AG04450 (cell line): ENCODE measurements around the gene USP10. TPM values are rescaled to one million over a fixed set of nuclear protein-coding genes. Genes with fewer than 3 reads are reported as not detected.
A peak's percentile ranks its signal among the peaks of the same experiment; 100 is the strongest.

Experiments
- CTCF ChIA-PET: fragments of 300-600, 350-600 bp; formaldehyde crosslinking; extraction: SDS; loops from one replicate; lab custom pipeline; 2022; ENCODE audit warnings: antibody characterized with exemption, inconsistent platforms; lab: Charles Lee
- POLR2A ChIA-PET: fragments of 350-600 bp; formaldehyde crosslinking; extraction: SDS; loops from one replicate; lab custom pipeline; 2021; ENCODE audit warnings: antibody characterized with exemption, inconsistent platforms; lab: Yijun Ruan, JAX
- DNase-seq: peaks from one replicate; pipeline ENCODE4 v3.0.0-alpha.2; 2011; ENCODE audit warnings: low read depth, low spot score
- H3K27ac ChIP-seq: one replicate; pipeline ENCODE4 v1.5.1; 2012; ENCODE audit warnings: low read depth, low read length, control low read depth
- H3K27me3 ChIP-seq: one replicate; pipeline ENCODE4 v1.6.0; 2012; ENCODE audit warnings: low read length; ENCODE audit not compliant: control insufficient read depth, insufficient read depth
- H3K4me3 ChIP-seq: 2 replicates; pipeline ENCODE4 v1.5.1; 2011; ENCODE audit warnings: mild to moderate bottlenecking, low read depth, low read length, control low read depth
- H3K9me3 ChIP-seq: 2 replicates; pipeline ENCODE4 v1.5.1; 2012; ENCODE audit warnings: low read length; ENCODE audit not compliant: control insufficient read depth, insufficient read depth
- CTCF ChIP-seq: IDR thresholded peaks from 2 replicates; pipeline ENCODE4 v1.5.1; 2011; ENCODE audit warnings: low read depth, low read length, control low read depth, inconsistent platforms
- polyA plus RNA-seq: library from polyadenylated mRNA; depleted of rRNA; stranded (reverse); fragments of >200 nt; gene quantifications from 2 replicates; pipeline ENCODE4 v1.2.3, GENCODE V29; 2011

USP10 gene
- polyA plus RNA-seq, 1 experiment, result 54.9 TPM

GRCh38 chr16:84752600-84752999, 52.8 kb downstream of the USP10 start:
- TF ChIP-seq CTCF, result no peak
- ChIA-PET POLR2A (interaction anchor here (0.6 to 1.3 kb wide), 4 partner anchors 10 to 249 kb away, joined by 3 read pairs; no protein-coding TSS in a partner anchor), CTCF (interaction anchor here (0.5 to 6.6 kb wide), 14 partner anchors 10 to 227 kb away, joined by 3 to 186 read pairs (median 6); no protein-coding TSS in a partner anchor)
- Histone ChIP-seq H3K9me3 (no peaks in the 10 kb centered on the region), H3K27ac (no peak overlapping the region), H3K4me3 (no peak overlapping the region), H3K27me3 (no peaks in the 10 kb centered on the region)
- no peak for DNase-seq

GRCh38 chr16:84753412-84754326, 53.9 kb downstream of the USP10 start:
- no peaks in the 10 kb centered on the region for H3K27me3 ChIP-seq
- no peaks in the 10 kb centered on the region for H3K9me3 ChIP-seq
- TF ChIP-seq CTCF, result no peak
- H3K27ac ChIP-seq, result no peak overlapping the region
- ChIA-PET POLR2A (interaction anchor here (0.9 to 2.4 kb wide), 8 partner anchors 11 to 218 kb away, joined by 3 to 8 read pairs (median 3); partner anchors contain the start of gene CRISPLD2), CTCF (interaction anchor here (0.5 to 6.6 kb wide), 25 partner anchors 10 to 226 kb away, joined by 3 to 186 read pairs (median 8); no protein-coding TSS in a partner anchor)
- no peak overlapping the region for H3K4me3 ChIP-seq
- DNase-seq, result no peak

- peak; percentile 80 for DNase-seq
- no peak overlapping the region for H3K4me3 ChIP-seq
- no peaks in the 10 kb centered on the region for H3K9me3 ChIP-seq
- CTCF ChIA-PET, result interaction anchor here (0.6 to 6.6 kb wide), 42 partner anchors 8 to 360 kb away, joined by 3 to 186 read pairs (median 5); partner anchors contain the start of gene CRISPLD2
- H3K27me3 ChIP-seq, result no peaks in the 10 kb centered on the region
- POLR2A ChIA-PET, result interaction anchor here (0.9 to 2.4 kb wide), 6 partner anchors 11 to 241 kb away, joined by 3 to 8 read pairs (median 4); partner anchors contain the start of gene CRISPLD2
- peak; percentile 77 for TF ChIP-seq CTCF
- no peak overlapping the region for H3K27ac ChIP-seq
These were observed 54.6 kb downstream of the USP10 start for GRCh38 chr16:84754353-84754856.

GRCh38 chr16:84754956-84755672, 55.3 kb downstream of the USP10 start:
- TF ChIP-seq CTCF, result no peak
- ChIA-PET POLR2A (interaction anchor here (0.5 to 2.4 kb wide), 4 partner anchors 61 to 240 kb away, joined by 3 to 8 read pairs (median 6); partner anchors contain the start of gene CRISPLD2), CTCF (interaction anchor here (0.6 to 6.6 kb wide), 46 partner anchors 8 to 933 kb away, joined by 3 to 186 read pairs (median 4); partner anchors contain the start of gene CRISPLD2)
- Histone ChIP-seq H3K27ac (no peak overlapping the region), H3K4me3 (no peak overlapping the region), H3K27me3 (no peaks in the 10 kb centered on the region), H3K9me3 (no peaks in the 10 kb centered on the region)
- DNase-seq, result no peak
